Activated T-cell treated with anti-CD3 and anti-CD28 coated beads for 24 hours (primary cell): ENCODE measurements around the gene L1CAM.

Experiments used
- DNase-seq: peaks from one replicate; pipeline ENCODE4 v3.0.0-alpha.2; 2020; ENCODE audit warnings: low read depth

Gene L1CAM, protein sequence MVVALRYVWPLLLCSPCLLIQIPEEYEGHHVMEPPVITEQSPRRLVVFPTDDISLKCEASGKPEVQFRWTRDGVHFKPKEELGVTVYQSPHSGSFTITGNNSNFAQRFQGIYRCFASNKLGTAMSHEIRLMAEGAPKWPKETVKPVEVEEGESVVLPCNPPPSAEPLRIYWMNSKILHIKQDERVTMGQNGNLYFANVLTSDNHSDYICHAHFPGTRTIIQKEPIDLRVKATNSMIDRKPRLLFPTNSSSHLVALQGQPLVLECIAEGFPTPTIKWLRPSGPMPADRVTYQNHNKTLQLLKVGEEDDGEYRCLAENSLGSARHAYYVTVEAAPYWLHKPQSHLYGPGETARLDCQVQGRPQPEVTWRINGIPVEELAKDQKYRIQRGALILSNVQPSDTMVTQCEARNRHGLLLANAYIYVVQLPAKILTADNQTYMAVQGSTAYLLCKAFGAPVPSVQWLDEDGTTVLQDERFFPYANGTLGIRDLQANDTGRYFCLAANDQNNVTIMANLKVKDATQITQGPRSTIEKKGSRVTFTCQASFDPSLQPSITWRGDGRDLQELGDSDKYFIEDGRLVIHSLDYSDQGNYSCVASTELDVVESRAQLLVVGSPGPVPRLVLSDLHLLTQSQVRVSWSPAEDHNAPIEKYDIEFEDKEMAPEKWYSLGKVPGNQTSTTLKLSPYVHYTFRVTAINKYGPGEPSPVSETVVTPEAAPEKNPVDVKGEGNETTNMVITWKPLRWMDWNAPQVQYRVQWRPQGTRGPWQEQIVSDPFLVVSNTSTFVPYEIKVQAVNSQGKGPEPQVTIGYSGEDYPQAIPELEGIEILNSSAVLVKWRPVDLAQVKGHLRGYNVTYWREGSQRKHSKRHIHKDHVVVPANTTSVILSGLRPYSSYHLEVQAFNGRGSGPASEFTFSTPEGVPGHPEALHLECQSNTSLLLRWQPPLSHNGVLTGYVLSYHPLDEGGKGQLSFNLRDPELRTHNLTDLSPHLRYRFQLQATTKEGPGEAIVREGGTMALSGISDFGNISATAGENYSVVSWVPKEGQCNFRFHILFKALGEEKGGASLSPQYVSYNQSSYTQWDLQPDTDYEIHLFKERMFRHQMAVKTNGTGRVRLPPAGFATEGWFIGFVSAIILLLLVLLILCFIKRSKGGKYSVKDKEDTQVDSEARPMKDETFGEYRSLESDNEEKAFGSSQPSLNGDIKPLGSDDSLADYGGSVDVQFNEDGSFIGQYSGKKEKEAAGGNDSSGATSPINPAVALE

DNA sequence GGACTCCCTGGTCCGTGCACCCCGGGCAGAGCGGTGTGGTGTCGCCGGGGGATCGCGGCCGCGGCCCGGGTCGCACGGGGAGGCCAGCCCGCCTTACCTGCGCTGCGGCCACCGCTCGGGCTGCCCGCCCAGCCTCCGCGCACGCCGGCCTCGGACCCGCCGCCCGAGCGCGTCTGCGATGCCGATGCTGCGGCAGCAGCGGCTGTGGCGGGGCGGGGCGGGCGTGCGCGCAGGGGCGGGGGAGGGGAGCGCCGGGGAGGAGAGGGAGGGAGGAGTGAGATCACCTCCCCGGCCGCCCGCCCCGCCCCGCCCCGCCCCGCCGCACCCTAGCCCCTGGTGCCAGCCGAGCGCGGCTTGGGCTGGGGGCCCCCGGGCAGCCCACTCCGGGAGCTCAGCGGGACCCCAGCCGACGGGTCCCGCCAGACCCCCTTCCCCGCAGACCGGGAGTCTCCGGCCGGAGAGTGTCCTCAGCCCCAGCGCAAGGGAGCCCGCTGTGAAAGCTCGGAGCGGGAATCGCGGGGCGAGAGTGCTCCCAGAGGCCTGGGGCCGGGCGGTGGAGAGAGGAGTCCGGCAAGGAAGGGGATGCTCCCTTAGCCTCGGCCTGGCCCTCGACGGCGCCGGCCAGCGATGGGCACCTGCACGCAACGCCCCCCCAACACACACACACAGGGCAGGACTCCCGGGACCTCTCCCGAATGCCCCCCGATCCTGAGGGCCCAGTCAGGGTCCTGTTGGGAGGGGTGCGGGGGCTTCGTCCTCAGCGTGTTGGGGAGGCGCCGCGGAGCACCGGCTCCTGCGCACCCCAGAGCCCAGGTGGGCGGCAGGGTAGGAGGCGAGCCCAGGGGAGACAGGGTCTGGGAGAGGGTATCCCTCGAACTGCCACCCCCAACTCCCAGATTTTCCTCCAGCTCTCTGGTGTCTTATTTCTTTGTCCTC is at the start of gene L1CAM:
TSS of gene L1CAM (minus strand) at position 206 of the 936 bp plus-strand sequence. CDS start 10,337 bp downstream, outside the sequence.
- DNase-seq, result no peak

DNA sequence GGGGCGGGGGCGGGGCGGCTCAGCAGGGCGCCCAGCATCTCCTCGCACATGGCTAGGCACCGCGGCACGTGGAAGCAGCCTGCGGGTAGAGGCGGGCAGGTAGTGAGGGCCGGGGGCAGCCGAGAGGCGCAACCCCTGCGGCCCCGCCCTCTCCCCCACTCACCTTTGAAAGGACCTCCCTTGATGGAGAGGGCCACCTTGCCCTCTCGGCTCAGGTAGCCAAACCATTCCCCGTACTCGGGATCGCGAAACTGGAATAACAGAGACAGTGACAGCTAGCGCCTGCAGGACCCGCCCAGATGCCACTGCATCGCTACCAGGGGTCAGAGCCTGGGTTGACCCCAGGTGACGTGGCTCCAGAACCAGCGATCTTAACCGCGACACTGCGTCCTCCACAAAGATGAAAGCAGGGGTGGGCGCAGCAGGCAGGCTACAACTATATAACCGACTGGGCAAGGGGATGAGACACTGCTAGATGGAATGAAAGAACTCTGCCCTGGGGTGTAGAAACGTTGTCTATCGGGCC is 49.4 kb upstream of the L1CAM start:
- no peak for DNase-seq

DNA sequence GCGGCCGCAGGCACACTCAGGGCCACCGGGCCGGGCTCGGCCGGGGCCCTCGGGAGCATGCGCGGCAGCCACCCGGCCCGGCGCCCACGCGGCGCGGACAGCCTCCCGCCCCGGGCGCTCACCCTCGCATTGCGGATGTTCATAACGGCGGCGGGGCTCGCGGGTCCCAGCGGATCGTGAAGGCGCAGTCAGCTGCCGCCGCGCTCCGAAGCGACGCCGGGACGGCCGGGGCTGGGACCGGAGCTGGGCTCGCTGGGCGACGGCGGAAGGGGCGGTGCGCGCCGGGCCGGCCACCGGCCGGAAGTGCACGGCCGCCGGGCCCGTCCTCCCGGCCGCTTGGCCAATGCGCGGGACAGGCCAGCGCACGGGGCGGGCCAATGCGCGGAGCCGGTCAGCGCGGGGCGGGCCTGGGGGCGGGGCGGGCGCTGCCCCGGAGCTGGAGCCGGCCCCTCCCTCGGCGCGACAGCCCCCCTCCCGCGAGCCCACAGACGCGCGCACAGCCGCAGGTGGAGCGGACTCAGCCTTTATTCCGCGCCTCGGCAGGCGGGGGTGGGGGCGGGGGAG is 48.9 kb upstream of the L1CAM start, which contains the start of gene NAA10:
TSS of gene NAA10 (minus strand) at position 276 of the 564 bp plus-strand sequence. CDS start at position 143, 133 bp downstream.
- DNase-seq, result peak; percentile 55

DNA sequence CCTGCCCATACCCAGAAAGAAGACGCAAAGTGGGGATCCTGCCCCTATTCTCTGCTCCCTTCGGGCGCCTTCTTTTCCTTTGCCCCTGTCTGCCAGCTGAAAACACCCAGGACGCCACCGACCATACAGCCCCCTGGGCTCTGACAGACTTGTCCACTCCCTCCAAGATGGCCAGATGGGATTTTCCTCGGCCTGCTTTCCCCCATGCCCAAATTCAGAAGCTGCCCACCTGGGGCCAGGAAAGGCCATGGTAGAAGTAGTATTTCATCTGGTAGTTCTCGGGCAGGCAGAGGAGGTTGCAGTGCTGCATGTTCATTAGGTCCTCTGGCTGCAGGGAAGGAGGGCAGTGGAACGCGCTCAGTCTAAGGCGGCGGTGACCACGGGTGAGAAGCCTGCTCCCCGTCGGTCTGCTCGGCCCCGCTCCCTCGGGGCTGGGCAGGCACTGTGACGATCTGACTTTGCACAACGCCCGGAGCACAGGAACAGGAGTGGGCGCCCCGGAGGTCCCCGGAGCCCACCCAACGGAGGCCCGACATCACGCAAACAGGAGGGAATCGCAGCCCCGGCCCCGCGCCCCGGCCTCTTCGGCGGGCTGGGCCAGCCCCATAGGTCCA is 48.3 kb upstream of the L1CAM start:
- DNase-seq, result no peak

DNA sequence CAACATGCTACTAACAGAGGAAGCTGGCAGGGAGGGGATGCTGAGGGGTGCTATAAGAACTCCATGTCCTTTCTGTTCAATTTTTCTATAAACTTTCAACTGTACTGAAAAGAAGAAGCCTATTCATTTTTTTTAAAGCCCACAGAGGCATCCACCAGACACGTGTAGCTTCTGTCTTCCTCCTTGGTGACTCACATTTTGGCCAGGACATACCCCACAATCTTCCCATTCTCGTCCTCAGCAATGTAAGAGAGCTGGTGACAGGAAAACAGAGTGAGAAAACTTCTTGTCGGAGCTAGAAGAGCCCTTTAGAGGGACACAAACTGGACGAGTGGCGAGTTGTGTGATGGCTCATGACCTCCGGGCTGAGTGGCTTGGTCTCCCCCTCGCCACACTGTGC is 47.8 kb upstream of the L1CAM start:
- DNase-seq, result no peak

DNA sequence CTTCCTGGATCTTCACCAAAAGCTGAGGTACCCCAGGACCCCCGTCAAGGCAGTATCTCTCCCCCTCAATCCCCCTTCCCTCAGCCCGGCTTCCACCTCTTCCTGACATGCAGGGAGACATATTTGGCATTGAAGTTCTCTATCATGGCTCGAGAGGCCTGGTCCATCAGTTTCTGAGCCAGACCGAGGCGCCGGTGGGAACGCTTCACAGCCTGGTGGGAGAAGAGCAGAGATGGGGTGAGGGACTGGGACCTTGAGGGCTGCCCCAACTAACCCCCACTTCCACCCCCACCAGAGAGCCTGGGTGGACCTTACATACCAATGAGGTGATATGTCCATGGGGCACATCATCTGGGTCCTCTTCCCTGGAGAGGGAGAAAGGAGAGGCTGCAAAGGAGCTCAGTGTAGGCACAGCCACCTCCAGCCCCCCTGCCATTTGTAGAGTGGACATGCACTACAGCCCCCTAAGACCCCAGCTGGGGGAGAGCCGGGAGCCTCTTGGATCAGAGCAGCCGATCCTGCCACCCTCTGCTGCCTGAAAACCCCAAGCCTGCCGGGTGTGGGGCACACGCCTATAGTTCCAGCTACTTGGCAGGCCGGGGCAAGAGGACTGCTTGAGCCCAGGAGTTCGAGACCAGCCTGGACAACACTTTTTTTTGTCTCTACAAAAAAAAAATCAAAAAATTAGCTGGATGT is 46.4 kb upstream of the L1CAM start:
- no peak for DNase-seq

DNA sequence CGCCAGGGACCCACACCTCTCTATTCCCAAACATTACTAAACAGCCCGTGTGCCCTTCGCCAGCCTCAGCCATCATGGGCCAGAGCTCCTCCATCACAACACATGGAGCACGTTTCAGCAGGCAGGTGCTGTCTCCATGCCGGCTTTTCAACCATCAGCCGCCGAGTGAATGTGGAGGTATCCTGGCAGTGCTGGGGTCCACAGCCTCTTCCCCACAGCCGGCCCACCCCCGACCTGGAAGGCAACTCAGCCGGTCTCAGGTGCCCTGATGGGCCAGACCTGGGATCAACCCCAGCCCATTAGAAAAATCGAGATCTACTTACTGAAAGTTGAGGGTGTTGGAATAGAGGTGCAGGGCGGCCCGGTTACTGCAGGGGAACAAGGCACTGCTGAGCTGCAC is 45.8 kb upstream of the L1CAM start:
- DNase-seq, result no peak

DNA sequence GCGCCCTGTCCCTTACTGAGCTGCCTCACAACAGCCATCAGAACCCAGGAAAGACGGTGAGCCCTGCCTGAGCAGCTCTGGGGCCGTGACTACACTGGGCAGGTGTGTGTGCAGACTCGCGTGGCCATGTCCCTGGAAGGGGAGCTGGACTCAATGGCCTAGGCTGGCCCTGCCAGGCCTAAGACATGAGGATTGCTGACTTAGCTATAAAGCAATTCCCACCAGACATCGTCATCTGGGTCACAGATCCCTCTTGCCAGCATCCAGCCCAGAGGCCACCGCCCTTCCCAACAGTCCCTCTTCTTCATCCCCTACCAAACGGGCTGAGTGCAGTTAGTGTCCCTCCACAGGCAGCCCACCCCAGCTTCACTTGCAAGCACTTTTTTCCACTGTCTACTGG is 45.2 kb upstream of the L1CAM start:
- no peak for DNase-seq

DNA sequence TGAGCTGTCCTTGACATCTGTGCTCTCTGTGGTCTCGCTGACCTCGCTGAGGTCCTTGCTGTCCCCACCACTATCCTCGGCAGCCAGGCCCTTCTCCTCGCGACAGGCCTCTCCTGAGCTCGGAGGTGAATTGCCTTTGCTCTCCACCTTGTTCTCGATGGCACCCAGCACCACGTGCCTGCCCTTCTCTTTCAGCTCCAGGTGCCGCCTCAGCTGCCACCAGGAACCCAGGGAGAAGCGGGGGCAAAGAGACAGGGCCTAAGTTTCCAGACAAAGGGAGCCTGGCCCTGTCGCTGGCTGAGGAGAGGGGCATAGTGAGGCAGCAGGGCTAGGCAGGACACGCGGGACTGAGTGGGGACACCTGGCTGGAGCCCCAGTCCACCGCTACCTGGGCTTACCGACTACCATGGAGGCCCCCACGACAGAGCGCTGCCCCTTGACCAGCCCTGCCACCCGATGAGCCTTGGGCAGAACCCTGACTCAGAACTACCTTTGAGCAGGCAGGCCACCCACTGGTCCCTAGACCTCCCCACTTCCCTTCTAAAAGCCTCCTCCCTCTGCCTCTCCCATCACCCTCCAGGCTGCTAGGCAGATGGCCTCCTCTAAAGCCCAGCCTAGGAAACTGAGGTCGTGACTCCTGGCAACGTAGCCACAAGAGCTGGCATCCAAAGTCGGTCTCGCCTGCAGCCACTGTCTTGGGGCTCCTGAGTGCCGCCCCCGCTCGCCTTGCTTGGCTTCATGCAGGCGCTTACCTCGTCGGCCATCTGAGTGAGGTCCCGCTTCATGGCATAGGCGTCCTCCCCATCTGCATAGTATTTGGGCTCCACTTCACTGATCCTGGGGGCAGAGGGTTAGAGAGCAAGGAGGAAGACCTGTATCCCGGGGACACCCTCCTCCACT is 44.3 kb upstream of the L1CAM start:
- no peak for DNase-seq

DNA sequence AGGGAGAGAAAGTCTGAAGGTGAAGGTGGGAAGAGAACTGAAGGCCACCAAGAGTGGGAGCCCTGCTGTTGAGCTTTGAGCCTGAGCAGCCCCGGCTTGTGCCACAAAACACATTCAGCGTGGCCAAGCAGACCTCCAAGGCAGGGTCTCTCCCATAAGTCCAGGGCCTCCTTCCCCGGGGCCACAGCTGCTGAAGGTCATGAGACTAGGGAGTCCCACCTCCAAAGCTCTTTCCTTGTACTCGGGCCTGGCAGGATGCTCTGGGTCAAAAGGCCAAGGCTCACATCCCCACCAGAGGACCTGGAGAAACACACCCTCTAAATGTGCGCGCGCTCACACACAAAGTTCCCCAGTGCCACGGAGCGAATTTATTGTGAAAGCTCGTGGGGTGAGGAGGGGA is 43.6 kb upstream of the L1CAM start:
- no peak for DNase-seq

DNA sequence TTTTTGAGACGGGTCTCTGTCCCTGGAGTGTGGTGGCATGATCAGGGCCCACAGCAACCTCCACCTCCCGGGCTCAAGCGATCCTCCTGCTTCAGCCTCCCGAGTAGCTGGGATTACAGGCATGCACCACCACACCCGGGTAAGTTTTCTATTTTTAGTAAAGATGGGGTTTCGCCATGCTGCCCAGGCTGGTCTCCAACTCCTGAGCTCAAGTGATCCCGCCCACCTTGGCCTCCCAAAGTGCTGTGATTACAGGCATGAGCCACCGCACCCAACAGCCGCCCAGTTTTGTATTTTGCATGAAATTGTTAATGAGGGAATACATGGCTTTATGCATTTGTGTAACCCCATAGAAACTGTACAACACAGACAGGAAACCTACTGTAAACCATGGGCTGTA is 42.9 kb upstream of the L1CAM start:
- DNase-seq, result no peak

DNA sequence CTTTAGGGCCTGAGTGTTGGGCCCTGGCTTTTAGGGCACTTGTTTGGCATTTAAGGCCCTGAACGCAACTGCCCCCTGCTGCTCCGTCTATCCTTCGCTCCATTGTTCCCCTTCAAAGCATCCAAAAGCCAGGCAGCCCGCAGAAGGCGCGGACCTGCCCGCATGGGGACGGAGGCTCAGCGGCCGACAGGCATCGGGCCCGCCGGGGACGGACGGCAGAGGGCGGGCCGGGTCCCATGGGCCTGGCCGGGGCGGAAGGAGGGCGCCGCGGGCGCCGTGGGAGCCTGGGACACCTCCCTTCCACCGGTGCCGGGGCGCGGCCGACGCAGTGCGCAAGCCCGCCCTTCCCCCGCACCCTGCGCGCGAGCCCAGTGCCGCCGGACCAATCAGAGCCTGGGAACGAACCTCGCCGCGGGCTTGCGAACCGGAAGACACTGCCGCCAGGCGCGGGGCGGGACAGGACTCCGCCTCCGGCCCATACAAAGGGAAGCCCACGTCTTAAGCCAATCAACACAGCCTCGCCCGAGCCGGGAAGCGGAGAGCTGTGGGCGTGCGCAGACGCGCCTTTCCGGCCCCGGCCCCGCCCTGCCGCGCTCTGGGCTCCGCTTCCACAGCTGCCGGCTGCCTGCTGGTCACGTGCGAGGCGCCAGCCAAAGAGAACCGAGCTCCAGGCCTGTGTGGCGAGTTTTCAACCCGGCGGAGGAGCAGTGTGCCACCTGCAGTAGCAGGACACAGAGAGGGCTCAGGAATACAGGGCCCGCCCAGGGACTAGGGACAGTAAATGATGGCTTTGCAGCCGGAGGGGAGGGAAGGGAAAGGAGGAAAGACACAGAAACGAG is 42.2 kb upstream of the L1CAM start:
- DNase-seq, result peak; percentile 84

DNA sequence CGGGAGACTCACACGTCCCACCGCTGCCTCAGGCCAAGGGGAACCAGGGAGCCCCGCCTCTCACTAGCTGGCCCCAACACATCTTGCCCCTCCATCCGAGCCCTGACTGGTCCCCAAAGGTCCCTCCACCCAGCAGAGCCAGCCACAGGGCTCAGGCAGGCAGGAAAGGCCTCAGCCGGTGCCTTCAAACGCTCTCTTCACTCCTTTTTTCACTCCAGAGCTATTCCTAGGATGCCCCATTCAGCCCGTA is 41.6 kb upstream of the L1CAM start:
- DNase-seq, result no peak

DNA sequence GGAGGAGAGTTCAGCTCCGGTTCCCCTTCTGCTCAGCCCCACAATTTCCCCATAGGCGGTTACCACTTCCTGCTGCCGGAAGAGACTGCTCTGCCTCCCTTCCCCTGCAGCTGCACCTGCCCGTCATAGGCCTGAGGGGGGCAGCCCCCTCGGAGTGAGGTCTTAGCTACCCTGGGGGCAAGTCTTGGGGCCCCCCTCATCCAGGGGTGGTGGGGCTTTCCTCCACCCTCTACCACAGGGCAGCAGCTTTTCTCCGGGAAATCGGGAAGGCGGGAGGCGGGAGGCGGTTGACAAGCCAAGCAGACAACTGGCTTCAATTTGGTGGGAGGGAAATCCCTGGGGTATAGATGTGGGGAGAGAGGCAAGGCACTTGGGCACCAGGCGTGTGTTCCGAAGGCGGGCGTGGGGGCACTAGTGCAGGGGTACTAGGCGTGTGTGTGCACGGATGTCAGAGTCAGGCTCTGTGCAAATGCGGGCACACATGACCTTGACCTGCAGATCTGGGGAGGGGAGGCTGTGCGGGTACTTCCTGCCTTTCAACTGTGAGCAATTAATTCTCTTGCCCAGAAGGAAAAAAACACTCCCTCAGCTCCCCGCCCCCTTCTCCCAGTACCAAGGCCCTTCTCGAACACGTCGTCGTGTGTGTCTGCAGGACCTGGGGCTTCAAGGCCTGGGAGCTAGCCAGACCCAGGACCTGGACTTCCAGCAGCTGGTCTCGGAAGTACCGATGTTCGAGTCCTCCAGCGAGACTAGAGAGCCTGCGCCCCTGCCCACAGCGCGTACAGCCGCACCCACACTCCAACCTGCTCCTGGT is 41.1 kb upstream of the L1CAM start:
- DNase-seq, result peak; percentile 65

DNA sequence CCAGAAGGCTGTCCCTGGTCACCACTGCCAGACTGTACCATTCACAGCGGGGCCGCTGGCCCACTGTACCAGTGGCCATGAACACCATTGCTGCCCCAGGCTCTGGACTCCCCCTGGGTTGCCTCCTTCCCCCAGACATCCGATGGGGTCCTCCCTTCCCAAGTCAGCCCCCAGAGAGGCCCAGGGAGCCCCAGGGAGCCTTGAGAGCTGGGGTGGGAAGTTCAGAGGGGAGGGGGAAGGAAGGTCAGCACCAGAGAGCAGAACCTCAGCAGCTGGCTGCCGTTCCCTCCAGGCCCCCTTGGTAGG is 40.5 kb upstream of the L1CAM start:
- no peak for DNase-seq

DNA sequence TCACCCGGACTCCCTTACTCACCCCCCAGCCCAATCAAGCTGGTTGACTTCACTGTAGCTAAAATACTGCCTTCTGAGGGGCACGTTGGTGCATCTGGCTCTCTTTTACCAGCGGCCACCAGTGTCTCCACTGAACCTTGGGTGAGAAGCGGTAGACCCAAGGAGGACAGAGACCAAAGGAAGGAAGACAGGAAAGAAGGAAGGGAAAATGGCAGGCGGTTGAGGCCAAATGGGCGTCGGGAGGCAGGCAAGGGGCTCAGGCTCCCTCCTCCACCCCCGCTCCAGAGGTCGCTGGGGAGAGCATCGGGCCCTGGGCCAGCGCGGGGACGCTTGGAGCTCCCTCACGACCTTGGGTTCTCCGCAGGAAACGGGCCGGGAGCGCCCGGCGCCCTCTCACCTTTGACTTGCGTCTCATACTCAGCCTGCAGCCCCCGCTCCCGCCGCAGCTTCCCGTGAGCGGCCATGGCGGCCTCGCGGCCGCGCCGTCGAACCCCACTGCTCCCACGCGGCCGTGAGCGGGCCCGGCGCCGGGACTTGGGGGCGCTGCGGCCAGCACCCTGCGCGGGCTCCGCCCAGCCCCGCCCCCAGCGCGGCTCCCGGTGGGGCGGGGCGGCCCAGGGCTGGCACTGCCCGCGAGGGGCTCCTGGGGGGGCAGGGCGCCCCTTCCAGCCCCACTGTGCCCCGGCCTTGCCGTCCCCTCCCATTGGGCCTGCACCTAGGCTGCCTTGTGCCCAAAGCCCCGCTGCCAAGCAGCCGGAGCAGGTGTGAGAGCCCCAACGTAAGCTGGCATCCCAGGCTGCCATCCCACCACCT is 40.0 kb upstream of the L1CAM start, which contains the start of gene ARHGAP4:
TSS of gene ARHGAP4 (minus strand) at position 526 of the 813 bp plus-strand sequence. CDS start at position 464, 62 bp downstream.
- peak; percentile 28 for DNase-seq
